ENCODE results near the gene ATG101. TPM values are rescaled to one million over a fixed set of nuclear protein-coding genes. Genes with fewer than 3 reads are reported as not detected.

The ATG101 gene
- total and polyA plus RNA-seq, 2 experiments from 2014 or later: 27.7 to 60.3 TPM

GRCh38 chr12:52062167-52063081, 7.4 kb upstream of the ATG101 start:
- Histone ChIP-seq H4K20me1 (replicated peaks; ENCODE audit: insufficient read depth) (no peaks in the 10 kb centered on the region), H3K27ac (ENCODE audit: low read depth) (no peak overlapping the region), H3K79me2 (replicated peaks; ENCODE audit: insufficient read depth) (no peaks in the 10 kb centered on the region), H3K4me1 (ENCODE audit: insufficient read depth) (no peaks in the 10 kb centered on the region), H3K4me3 (no peak overlapping the region), H3F3A (replicated peaks; ENCODE audit: low read depth) (no peaks in the 10 kb centered on the region; the same call in 1 of the 2 replicates), H3K36me3 (ENCODE audit: insufficient read depth) (no peaks in the 10 kb centered on the region), H3K27me3 (ENCODE audit: insufficient read depth) (no peaks in the 10 kb centered on the region), H2AFZ (no peak overlapping the region), H3K4me2 (no peak overlapping the region), H3K9me2 (ENCODE audit: insufficient read depth) (no peaks in the 10 kb centered on the region)
- no peak overlapping the region for H3K4me3 Mint-ChIP-seq
- H3K4me1 Mint-ChIP-seq: peaks cover 2% of the 10 kb centered on the region; the same call in 1 of the 3 replicates
- peaks cover 4% of the 10 kb centered on the region for H3K36me3 Mint-ChIP-seq (ENCODE audit: low read depth)
- H3K27me3 Mint-ChIP-seq (ENCODE audit: insufficient read depth, low read depth, poor library complexity): peaks cover 10% of the 10 kb centered on the region
- H3K27ac Mint-ChIP-seq: no peak overlapping the region
- DNase-seq (ENCODE audit: low spot score) (no peak), ATAC-seq (no peak)
- H3K9me3 Mint-ChIP-seq: no peaks in the 10 kb centered on the region
- TF ChIP-seq CTCF (conservative IDR thresholded peaks at IDR 0.05; ENCODE audit: low read depth in 2 of 2): no peak
- TF ChIP-seq NANOG (IDR thresholded peaks at IDR 0.05; ENCODE audit: borderline replicate concordance): no peak
- no peak for TF ChIP-seq JUNB (IDR thresholded peaks at IDR 0.05; ENCODE audit: unreplicated experiment)
- TF ChIP-seq STAT1 (IDR thresholded peaks at IDR 0.05; ENCODE audit: unreplicated experiment): no peak
- no peak for TF ChIP-seq EZH2phosphoT487 (IDR thresholded peaks at IDR 0.05; ENCODE audit: unreplicated experiment)
- TF ChIP-seq EZH2 (IDR thresholded peaks at IDR 0.05; ENCODE audit: low read depth, unreplicated experiment): no peak
- no peak for TF ChIP-seq ZNF114 (CRISPR knock-in tag; IDR thresholded peaks at IDR 0.05)

- H3K27me3 Mint-ChIP-seq (ENCODE audit: insufficient read depth, low read depth, poor library complexity): peaks cover 9% of the 10 kb centered on the region
- no peak overlapping the region for H3K27ac ChIP-seq (ENCODE audit: low read depth)
- H2AFZ ChIP-seq: no peak overlapping the region; the same call in 1 of the 2 replicates
- DNase-seq (ENCODE audit: low spot score) (no peak), ATAC-seq (no peak; the same call in 2 of the 3 replicates)
- H3K27ac Mint-ChIP-seq: no peak overlapping the region
- TF ChIP-seq NANOG (IDR thresholded peaks at IDR 0.05; ENCODE audit: borderline replicate concordance): no peak
- TF ChIP-seq STAT1 (IDR thresholded peaks at IDR 0.05; ENCODE audit: unreplicated experiment): no peak
- TF ChIP-seq CREB1 (CRISPR knock-in tag; IDR thresholded peaks at IDR 0.05; ENCODE audit: low read depth): no peak
- no peak for TF ChIP-seq POLR2AphosphoS5 (IDR thresholded peaks at IDR 0.05; ENCODE audit: low read depth)
- no peak for TF ChIP-seq ZNF114 (CRISPR knock-in tag; IDR thresholded peaks at IDR 0.05)
- no peak overlapping the region for H3K4me3 Mint-ChIP-seq
- no peak overlapping the region for H3K4me2 ChIP-seq
- peaks cover 2% of the 10 kb centered on the region; the same call in 1 of the 3 replicates for H3K4me1 Mint-ChIP-seq
- H3K79me2 ChIP-seq (replicated peaks; ENCODE audit: insufficient read depth): no peaks in the 10 kb centered on the region
- H3K36me3 Mint-ChIP-seq (ENCODE audit: low read depth): peaks cover 4% of the 10 kb centered on the region
- no peaks in the 10 kb centered on the region for H4K20me1 ChIP-seq (replicated peaks; ENCODE audit: insufficient read depth)
- H3K4me1 ChIP-seq (ENCODE audit: insufficient read depth): no peaks in the 10 kb centered on the region
- no peaks in the 10 kb centered on the region for H3K36me3 ChIP-seq (ENCODE audit: insufficient read depth)
- H3K9me3 Mint-ChIP-seq: no peaks in the 10 kb centered on the region
- H3F3A ChIP-seq (replicated peaks; ENCODE audit: low read depth): no peaks in the 10 kb centered on the region; the same call in 1 of the 2 replicates
- no peaks in the 10 kb centered on the region for H3K27me3 ChIP-seq (ENCODE audit: insufficient read depth)
- no peaks in the 10 kb centered on the region for H3K9me2 ChIP-seq (ENCODE audit: insufficient read depth)
- H3K4me3 ChIP-seq: no peak overlapping the region
Observed at GRCh38 chr12:52063082-52063924, 6.5 kb upstream of the ATG101 start.
